ENCODE results near the gene GPD1. TPM values are rescaled to one million over a fixed set of nuclear protein-coding genes. Genes with fewer than 3 reads are reported as not detected.
A peak's percentile ranks its signal among the peaks of the same experiment; 100 is the strongest.

Gene GPD1
- total and polyA plus RNA-seq, 9 of the 15 experiments (the other 6 are each of a cell fraction or from before 2014, with no cell fraction given): 0.13 to 1.00 (median 0.55) TPM

DNA sequence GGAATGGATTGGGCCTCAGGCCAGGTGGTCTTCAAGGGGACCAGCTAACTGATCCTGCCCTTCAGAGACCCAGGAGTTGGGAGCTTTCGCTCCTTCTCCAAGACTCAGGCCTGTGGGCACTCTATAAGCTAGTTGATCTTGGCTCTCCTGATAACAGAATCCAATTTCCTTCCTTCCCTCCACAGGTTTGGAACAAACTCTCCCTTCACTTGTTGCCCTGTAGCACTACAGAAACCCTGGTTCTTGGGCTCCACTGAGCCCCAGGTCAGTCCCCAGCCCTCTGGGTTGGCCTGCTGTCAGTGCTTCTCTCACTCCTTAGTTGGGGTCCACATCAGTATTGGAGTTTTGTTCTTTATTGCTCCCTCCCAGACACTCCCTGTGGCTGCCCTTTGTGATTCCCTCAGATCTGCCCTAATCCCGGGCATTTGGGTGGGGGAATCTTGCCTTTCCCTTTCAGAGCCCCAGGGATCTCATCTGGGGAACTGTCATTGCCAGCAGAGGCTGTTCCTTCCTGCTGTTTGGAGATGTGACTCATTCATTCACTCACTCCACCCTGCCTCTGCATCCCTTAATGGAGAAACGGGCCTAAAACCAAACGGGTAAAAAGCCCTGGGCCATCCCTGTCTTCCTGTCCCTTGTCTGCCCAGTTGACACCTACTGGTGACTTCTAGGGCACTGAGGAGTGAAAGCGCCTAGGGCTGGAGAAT, 4.4 kb upstream of the GPD1 start:
- H3K4me3 ChIP-seq: no peak overlapping the region
- CTCF ChIA-PET (ENCODE audit: low intra/inter-chr PET ratio): no interaction called here
- ATAC-seq (no peak), FAIRE-seq (no peak), DNase-seq (ENCODE audit: extremely low read depth in 1 of 4, low spot score in 3 of 4) (no peak)
- TF ChIP-seq THRB (CRISPR knock-in tag; conservative IDR thresholded peaks at IDR 0.05): no peak
- TF ChIP-seq DNMT1 (IDR thresholded peaks at IDR 0.05): no peak
- no peak for TF ChIP-seq NFXL1 (CRISPR knock-in tag; IDR thresholded peaks at IDR 0.05)
- TF ChIP-seq NFE2 (IDR thresholded peaks at IDR 0.05; ENCODE audit: low read depth): no peak
- TF ChIP-seq ZNF277 (CRISPR knock-in tag; IDR thresholded peaks at IDR 0.05; ENCODE audit: borderline replicate concordance): no peak
- TF ChIP-seq IRF2 (CRISPR knock-in tag; IDR thresholded peaks at IDR 0.05): no peak
- TF ChIP-seq NCOA2 (IDR thresholded peaks at IDR 0.05; ENCODE audit: partially characterized antibody in 2 of 2): no peak
- TF ChIP-seq SOX6 (IDR thresholded peaks at IDR 0.05): no peak
- no peak for TF ChIP-seq SRF (CRISPR knock-in tag; IDR thresholded peaks at IDR 0.05)
- no peaks in the 10 kb centered on the region for H3K9me1 ChIP-seq (ENCODE audit: control insufficient read depth, insufficient read depth, low read length)
- no peak overlapping the region for H3K27ac ChIP-seq (ENCODE audit: extremely low read depth, low read depth, low read length)
- H2AFZ ChIP-seq (ENCODE audit: low read depth, low read length): no peak overlapping the region
- no peak overlapping the region for H3K4me2 ChIP-seq (ENCODE audit: insufficient read depth, low read length)
- BruUV-seq (replicated peaks): TSS peak; percentile 28
- H3K27me3 ChIP-seq (ENCODE audit: control insufficient read depth in 2 of 2, insufficient read depth in 2 of 2, low read length in 2 of 2): no peaks in the 10 kb centered on the region
- POLR2A ChIA-PET: interaction anchor here (1.1 kb wide), 2 partner anchors 10 to 23 kb away, joined by 3 to 5 read pairs; no protein-coding TSS in a partner anchor
- no peaks in the 10 kb centered on the region for H4K20me1 ChIP-seq (replicated peaks; ENCODE audit: control insufficient read depth, insufficient read depth, low read length)
- no peaks in the 10 kb centered on the region for H3K79me2 ChIP-seq (ENCODE audit: control insufficient read depth, insufficient read depth, low read length)
- in situ Hi-C loops (cut with MboI) (no loop called here), intact Hi-C loops (cut with micrococcal nuclease) (no loop called here)
- WGBS (ENCODE audit: insufficient coverage, low coverage, missing lambda C conversion rate): 90% methylated on average over 5 of the region's 5 CpGs
- no peaks in the 10 kb centered on the region for H3K9me3 ChIP-seq (replicated peaks; ENCODE audit: control insufficient read depth, insufficient read depth, low read depth, low read length)
- H3K4me1 ChIP-seq (replicated peaks in 1 of 2; ENCODE audit: control insufficient read depth in 2 of 2, insufficient read depth in 2 of 2, low read length in 2 of 2): peaks cover 13 to 14% of the 10 kb centered on the region in 2 experiments
- peaks cover 61% of the 10 kb centered on the region for H3K36me3 ChIP-seq (ENCODE audit: control insufficient read depth, insufficient read depth, low read length)
- H3K9ac ChIP-seq (ENCODE audit: insufficient read depth in 1 of 2, low read depth in 2 of 2, low read length in 2 of 2): no peak overlapping the region
